GM21786 (cell line): ENCODE data around the gene POLR3C.
"Not testable (repeated sequence)": the region's sequence is repeated elsewhere in the genome, so short reads cannot be mapped to it uniquely, and the experiment has no call there.

ENCODE experiments used
- ATAC-seq: cut with Tn5 transposase; IDR thresholded peaks from one replicate; pipeline ENCODE4 v1.9.1; 2021; ENCODE audit not compliant: unreplicated experiment

Gene POLR3C

GRCh38 chr1:145818095-145818494 is 5.9 kb upstream of the POLR3C start:
- not testable (repeated sequence) for ATAC-seq

- ATAC-seq, result not testable (repeated sequence)
These were observed 1.1 kb upstream of the POLR3C start for GRCh38 chr1:145822779-145823331.

GRCh38 chr1:145824499-145824842 is 471 bp downstream of the POLR3C start:
- ATAC-seq, result no peak

DNA sequence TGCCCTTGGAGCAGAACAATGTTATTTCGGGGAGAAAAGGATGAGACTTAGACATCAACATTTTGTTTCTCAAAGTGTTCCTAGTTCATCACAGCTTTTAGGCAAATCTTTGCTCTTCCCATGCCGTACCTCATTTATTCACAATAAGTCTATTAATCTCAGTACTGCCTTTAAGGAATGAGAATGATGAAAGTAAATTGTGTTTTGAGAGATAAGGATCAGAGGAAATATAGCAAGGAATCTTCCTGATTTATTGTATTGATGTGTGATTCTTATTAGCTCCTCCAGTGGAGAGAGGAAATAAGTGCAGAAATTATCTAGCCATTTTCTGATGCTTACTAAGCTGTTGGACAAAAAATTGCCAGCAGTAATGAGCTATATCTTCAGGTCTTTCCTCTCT is 2.0 kb downstream of the POLR3C start:
- ATAC-seq, result no peak

DNA sequence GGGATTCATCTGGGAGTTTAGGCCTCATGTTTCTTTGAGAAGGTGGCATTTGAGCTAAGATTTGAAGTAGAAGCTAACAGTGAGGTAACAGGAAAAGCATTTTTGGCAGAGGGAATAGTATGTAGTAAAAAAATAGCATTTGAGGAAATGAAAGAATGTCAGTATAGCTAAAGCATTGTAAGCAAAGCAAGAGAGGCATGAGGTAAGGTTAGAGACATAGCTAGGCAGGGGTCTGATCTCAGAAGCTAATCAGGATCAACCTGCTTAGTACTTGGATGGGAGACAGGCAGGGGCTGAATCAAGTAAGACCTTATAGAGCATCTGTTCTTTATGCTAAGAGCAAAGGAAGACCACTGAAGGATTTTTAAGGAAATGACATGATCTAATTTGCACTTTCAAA is 4.0 kb downstream of the POLR3C start:
- no peak for ATAC-seq

DNA sequence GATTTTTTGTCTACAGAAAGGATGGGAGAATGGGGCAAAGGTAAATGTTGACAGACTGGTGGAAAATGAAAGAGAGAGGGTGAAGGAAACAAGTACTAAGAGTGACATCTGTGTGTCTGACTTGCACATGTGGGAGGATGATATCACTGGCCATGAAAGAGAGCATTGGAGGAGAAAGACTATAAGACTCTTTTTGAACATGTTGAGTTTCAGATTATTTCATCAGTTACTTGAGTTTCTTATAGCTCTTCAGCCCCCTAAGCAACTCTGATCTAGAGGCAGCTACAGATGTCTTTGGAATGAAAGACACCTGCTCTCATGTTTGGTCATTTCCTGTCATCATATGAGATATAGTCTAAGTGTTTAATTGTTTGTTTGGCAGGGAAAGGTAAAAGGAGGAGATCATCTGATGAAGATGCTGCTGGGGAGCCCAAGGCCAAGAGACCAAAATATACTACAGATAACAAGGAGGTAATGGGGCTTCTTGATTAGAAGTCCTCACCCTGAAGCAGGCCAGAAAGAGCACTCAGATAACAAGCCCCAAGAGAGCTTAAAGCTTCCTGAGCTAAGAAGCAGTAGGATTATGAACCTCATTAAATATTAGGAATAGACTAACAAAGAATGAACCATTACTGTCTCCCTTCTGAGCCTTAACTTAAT is 4.5 kb downstream of the POLR3C start:
- no peak for ATAC-seq

GRCh38 chr1:145830810-145831209 is 6.8 kb downstream of the POLR3C start:
- not testable (repeated sequence) for ATAC-seq

DNA sequence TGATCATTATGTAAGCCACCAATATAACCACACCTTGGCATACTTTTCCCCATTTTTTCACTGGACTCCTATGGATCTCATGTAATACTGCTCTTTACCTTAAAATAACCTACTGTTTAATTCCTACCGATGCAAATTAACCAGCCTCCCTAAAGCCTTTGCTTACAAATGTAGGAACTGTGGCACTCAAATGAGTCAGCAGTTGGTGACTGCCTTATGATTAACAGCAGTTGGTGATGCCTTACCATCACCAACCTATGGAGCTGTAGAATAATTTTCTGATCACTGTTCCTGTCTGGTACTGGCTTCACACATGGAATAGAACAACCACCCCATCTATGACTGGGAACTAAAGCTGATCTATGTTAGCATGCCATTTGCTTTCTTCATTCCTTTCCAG is 13.7 kb downstream of the POLR3C start:
- no peak for ATAC-seq

DNA sequence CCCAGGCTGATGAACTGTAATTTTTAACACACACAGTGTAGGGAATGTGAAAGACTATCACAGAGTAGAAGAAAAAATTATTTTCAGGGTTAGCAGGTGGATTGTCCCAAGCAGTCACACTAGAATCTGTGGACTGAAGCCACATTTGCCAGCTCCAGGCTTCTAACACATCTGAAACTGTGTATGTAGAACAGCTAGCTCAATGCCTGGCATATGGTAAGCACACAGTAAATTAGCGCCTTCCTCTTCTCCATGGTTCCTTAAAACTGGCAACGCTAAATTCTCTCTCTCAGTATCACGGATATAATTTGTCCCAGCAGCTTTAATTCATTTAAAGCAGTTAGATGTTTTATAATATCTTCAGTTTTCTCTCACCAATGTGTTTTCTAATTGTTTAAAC is 19.0 kb downstream of the POLR3C start:
- no peak for ATAC-seq

DNA sequence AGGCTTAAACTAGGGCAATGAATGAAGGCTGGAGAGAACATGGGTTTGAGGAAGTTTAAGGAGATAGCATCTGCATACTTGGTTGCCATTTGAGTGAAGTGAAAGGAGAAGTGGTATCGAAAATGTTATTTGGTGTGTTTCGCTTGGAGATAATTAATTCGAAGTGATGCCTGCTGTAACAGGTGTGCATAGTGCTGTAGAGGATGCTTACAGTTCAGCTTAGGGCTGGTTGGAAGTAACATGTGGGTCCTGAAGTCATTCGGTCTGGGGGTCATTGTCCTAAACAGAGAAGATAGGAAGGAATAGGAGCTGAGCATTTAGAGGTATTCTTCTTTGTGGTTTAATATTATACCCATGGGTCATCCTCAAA is 21.1 kb downstream of the POLR3C start:
- ATAC-seq, result peak; percentile 76

GRCh38 chr1:145845514-145846161 is 21.6 kb downstream of the POLR3C start, which contains the start of gene NUDT17:
NUDT17 (plus strand) TSS chr1:145845630; CDS start chr1:145845641, 11 bp downstream.
- ATAC-seq, result peak; percentile 53

DNA sequence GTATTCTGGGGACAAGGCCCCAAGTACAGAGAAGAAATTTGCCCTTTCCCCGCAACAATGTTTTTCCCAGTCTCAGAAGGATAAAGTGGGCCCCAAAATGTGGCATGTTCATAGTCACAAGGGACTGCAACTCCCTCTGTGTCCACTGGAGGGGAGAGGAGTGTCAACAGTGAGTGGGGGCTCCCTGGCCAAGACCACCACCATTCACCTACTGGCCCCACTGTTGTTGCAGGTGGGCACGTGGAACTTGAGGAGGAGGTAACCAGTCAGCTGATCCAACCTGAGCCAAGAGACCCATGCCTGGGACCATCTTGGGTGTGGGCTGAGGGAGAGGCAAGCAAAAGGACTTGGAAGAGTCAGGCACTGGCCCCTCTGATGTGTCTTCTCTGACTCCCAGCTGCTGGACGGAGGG is 22.2 kb downstream of the POLR3C start:
- peak; percentile 16 for ATAC-seq

- ATAC-seq, result no peak
These were observed 23.8 kb downstream of the POLR3C start for GRCh38 chr1:145847827-145848226.

DNA sequence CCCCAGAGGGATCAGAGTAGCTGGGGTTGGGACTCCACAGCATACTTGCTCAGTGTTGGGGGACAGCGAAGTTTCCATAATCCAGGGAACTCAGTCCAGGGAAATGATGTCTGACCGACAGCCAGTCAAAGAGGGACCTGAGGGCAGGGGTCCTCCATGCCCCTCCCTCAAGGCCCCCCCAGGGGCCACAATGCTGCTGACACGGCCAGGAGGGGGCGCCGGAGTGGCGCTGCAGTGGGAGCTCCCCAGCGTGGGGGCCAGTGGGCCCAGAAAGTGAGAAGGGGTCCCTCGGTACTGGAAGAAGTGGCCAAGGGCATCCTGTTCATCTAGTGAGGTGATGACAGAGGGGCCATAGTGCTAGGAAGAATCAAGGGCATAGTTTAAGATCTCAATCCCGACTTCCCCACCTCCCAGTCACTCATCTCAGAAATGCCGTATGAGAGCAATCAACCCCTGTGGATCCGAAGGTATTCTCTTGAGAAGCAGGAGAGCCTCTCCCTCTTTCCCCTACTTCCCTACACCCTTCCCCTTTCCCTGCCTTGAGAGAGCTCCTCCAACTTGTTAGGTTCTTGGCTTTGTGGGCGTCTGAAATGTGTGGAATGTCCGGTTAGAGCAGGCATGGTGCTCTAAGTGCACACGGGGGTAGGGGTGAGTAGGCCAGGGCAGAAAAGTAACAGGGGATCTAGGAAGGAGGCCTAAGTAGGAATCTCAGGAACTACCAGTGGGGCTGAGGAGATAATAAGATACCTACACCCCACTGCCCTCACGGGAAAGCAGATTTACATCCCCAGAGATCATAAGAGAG is 25.6 kb downstream of the POLR3C start:
- ATAC-seq, result no peak

- ATAC-seq, result no peak
These were observed 31.5 kb downstream of the POLR3C start for GRCh38 chr1:145855426-145855948.

DNA sequence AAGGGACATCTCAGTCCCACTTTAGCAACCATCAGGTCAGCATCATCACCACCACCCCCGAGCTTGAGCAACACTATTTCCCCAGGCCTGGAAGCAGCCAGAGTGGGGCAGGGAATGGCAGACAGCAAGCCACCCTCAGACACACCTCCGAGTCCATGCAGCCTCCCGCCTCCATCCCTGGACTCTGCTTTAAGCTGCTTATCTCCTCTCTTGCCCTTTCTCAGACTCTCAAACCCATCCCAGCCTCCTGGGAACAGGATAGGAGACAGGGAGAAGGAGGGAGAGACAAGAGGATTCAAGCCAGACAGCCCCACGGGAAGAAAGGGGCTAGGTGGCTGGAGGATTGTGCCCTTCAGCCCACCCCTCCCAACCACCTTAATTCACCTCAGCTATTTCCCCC is 33.2 kb downstream of the POLR3C start:
- ATAC-seq, result no peak

GRCh38 chr1:145858238-145858900 is 34.4 kb downstream of the POLR3C start:
- ATAC-seq, result no peak

GRCh38 chr1:145858901-145859490 is 35.0 kb downstream of the POLR3C start, which contains the start of gene PIAS3:
PIAS3 (minus strand) TSS chr1:145859081; CDS start chr1:145858990, 91 bp downstream.
- ATAC-seq, result peak; percentile 80

DNA sequence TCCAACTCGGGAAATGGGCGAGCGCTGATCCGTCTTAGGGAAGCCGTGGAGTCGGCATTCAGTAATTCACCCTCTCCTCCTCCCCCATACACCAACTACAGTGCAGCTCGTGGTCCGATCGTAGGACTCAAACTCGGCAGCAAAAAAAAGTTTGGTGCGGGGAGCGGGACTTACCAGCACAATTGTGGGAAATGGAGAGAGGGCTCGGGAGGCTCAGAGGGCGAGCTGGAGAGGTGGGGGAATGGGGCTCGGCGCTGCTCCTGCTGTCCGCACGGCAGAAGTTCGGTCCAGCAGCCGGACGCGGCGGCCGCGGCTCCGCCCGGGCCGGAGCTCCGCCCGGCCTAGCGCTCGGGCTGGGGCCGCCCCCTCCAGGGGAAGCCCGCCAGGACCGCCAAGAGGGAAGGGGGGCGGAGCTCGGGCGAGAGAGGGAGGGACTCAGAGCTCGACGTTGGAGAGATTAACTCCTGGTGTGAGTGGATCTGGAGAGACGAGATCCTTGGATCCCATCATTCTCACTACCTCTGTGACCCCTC is 35.6 kb downstream of the POLR3C start:
- ATAC-seq, result peak; percentile 75
